GM23338 (cell line): ENCODE data around the gene WBP2. TPM values are rescaled to one million over a fixed set of nuclear protein-coding genes. Genes with fewer than 3 reads are reported as not detected.

ENCODE experiments used
- ATAC-seq: fragments of 200-7000 bp; cut with Tn5 transposase; 3 replicates; pipeline ENCODE4 v1.9.1; 2020
- DNase-seq: peaks from one replicate; pipeline ENCODE4 v3.0.0-alpha.2; 2015; ENCODE audit warnings: low spot score
- H2AFZ ChIP-seq: fragments of 200-600 bp; sonication (generic); 2 replicates; pipeline ENCODE4 v1.8.0; 2016; ENCODE audit warnings: antibody characterized with exemption, mild to moderate bottlenecking, moderate library complexity
- H3F3A ChIP-seq: fragments of 200-600 bp; sonication (generic); replicated peaks from 2 replicates; pipeline ENCODE4 v1.8.0; 2017; ENCODE audit warnings: antibody characterized with exemption, mixed run types, low read depth
- H3K27ac ChIP-seq: fragments of 200-600 bp; sonication (generic); 2 replicates; pipeline ENCODE4 v1.6.1; 2016; ENCODE audit warnings: low read depth
- H3K27me3 ChIP-seq: fragments of 200-600 bp; sonication (generic); 2 replicates; pipeline ENCODE4 v1.8.0; 2016; ENCODE audit warnings: mild to moderate bottlenecking, mixed run types, moderate library complexity; ENCODE audit not compliant: insufficient read depth
- H3K36me3 ChIP-seq: fragments of 200-600 bp; sonication (generic); 2 replicates; pipeline ENCODE4 v1.8.0; 2016; ENCODE audit warnings: mild to moderate bottlenecking; ENCODE audit not compliant: insufficient read depth
- H3K4me1 ChIP-seq: fragments of 200-600 bp; sonication (generic); 2 replicates; pipeline ENCODE4 v1.8.0; 2016; ENCODE audit warnings: mild to moderate bottlenecking, moderate library complexity; ENCODE audit not compliant: insufficient read depth
- H3K4me2 ChIP-seq: fragments of 200-600 bp; sonication (generic); 2 replicates; pipeline ENCODE4 v1.7.1; 2017; ENCODE audit warnings: mixed run types
- H3K4me3 ChIP-seq: fragments of 200-600 bp; sonication (generic); 2 replicates; pipeline ENCODE4 v1.6.1; 2016; ENCODE audit warnings: mixed run types
- H3K79me2 ChIP-seq: fragments of 200-600 bp; sonication (generic); replicated peaks from 2 replicates; pipeline ENCODE4 v1.8.0; 2017; ENCODE audit warnings: mild to moderate bottlenecking; ENCODE audit not compliant: insufficient read depth
- H3K9me2 ChIP-seq: fragments of 200-600 bp; sonication (generic); 2 replicates; pipeline ENCODE4 v1.8.0; 2017; ENCODE audit not compliant: insufficient read depth
- H4K20me1 ChIP-seq: fragments of 200-600 bp; sonication (generic); replicated peaks from 2 replicates; pipeline ENCODE4 v1.8.0; 2017; ENCODE audit warnings: mild to moderate bottlenecking; ENCODE audit not compliant: insufficient read depth
- H3K27ac Mint-ChIP-seq: 2 replicates; pipeline ENCODE4 v1.8.0; 2020; ENCODE audit warnings: inconsistent platforms, mild to moderate bottlenecking, moderate library complexity, mixed read lengths
- H3K27me3 Mint-ChIP-seq: 3 replicates; pipeline ENCODE4 v1.8.0; 2022; ENCODE audit warnings: low read depth, mild to moderate bottlenecking, moderate library complexity, mixed read lengths, inconsistent platforms; ENCODE audit not compliant: insufficient read depth, poor library complexity
- H3K36me3 Mint-ChIP-seq: 3 replicates; pipeline ENCODE4 v1.8.0; 2021; ENCODE audit warnings: low read depth, mild to moderate bottlenecking, inconsistent platforms, moderate library complexity, mixed read lengths
- H3K4me1 Mint-ChIP-seq: 3 replicates; pipeline ENCODE4 v1.8.0; 2020; ENCODE audit warnings: mild to moderate bottlenecking, inconsistent platforms, mixed read lengths
- H3K4me3 Mint-ChIP-seq: 3 replicates; pipeline ENCODE4 v1.8.0; 2021; ENCODE audit warnings: moderate library complexity, mild to moderate bottlenecking, inconsistent platforms, mixed read lengths
- H3K9me3 Mint-ChIP-seq: 3 replicates; pipeline ENCODE4 v1.8.0; 2020; ENCODE audit warnings: moderate library complexity, mild to moderate bottlenecking, inconsistent platforms, mixed read lengths
- CREB1 ChIP-seq: fragments of 250-450 bp; sonication (Bioruptor Pico); IDR thresholded peaks from 2 replicates; pipeline ENCODE4 v1.5.0; 2020; ENCODE audit warnings: low read depth, mild to moderate bottlenecking, moderate library complexity
- EZH2 ChIP-seq: fragments of 200-600 bp; sonication (generic); IDR thresholded peaks from one replicate; pipeline ENCODE4 v1.8.0; 2017; ENCODE audit warnings: antibody characterized with exemption, mild to moderate bottlenecking, low read depth; ENCODE audit not compliant: unreplicated experiment
- EZH2phosphoT487 ChIP-seq: fragments of 200-600 bp; sonication (generic); IDR thresholded peaks from one replicate; pipeline ENCODE4 v1.8.1; 2018; ENCODE audit warnings: antibody characterized with exemption; ENCODE audit not compliant: unreplicated experiment
- JUNB ChIP-seq: IDR thresholded peaks from one replicate; pipeline ENCODE4 v1.6.1; 2016; ENCODE audit warnings: antibody characterized with exemption; ENCODE audit not compliant: unreplicated experiment
- NANOG ChIP-seq: IDR thresholded peaks from 2 replicates; pipeline ENCODE4 v1.6.1; 2016; ENCODE audit warnings: antibody characterized with exemption, borderline replicate concordance
- POLR2AphosphoS5 ChIP-seq: IDR thresholded peaks from 2 replicates; pipeline ENCODE4 v1.6.1; 2016; ENCODE audit warnings: antibody characterized with exemption, low read depth
- STAT1 ChIP-seq: IDR thresholded peaks from one replicate; pipeline ENCODE4 v1.6.1; 2016; ENCODE audit warnings: antibody characterized with exemption; ENCODE audit not compliant: unreplicated experiment
- ZNF114 ChIP-seq: fragments of 250-450 bp; sonication (Bioruptor Pico); IDR thresholded peaks from 2 replicates; pipeline ENCODE4 v1.5.0; 2020; ENCODE audit warnings: mild to moderate bottlenecking, moderate library complexity
- ZNF331 ChIP-seq: fragments of 250-450 bp; sonication (Bioruptor Pico); IDR thresholded peaks from 2 replicates; pipeline ENCODE4 v1.5.0; 2020; ENCODE audit warnings: low read depth, mild to moderate bottlenecking, moderate library complexity
- polyA plus RNA-seq: library from polyadenylated mRNA; unstranded; fragments of >200 nt; fragmentation: Nextera tagmentation; extraction: Ambion mirVana; gene quantifications from 2 replicates; pipeline ENCODE4 v1.2.1, GENCODE V29; 2016
- total RNA-seq: library from RNA; depleted of rRNA; stranded (reverse); fragments of >200 nt; shearing (Covaris generic); gene quantifications from 2 replicates; pipeline ENCODE4 v1.2.3, GENCODE V29; 2014
- TF ChIP-seq, protein P1 (sequence below): IDR thresholded peaks from 2 replicates; pipeline ENCODE4 v1.6.1; 2016; ENCODE audit warnings: antibody characterized with exemption
- TF ChIP-seq, protein P2 (sequence below): fragments of 250-450 bp; sonication (Bioruptor Pico); IDR thresholded peaks from 2 replicates; pipeline ENCODE4 v1.5.0; 2020; ENCODE audit warnings: mild to moderate bottlenecking, moderate library complexity
- TF ChIP-seq, protein P3 (sequence below), 2 experiments: fragments of 200-600 bp in 1 of 2; sonication (generic) in 1 of 2; conservative IDR thresholded peaks; 2 replicates each; pipeline versions ENCODE4 v1.5.1 to v1.6.1; 2016 to 2017; ENCODE audit warnings: antibody characterized with exemption in 2 of 2, low read depth in 2 of 2, mild to moderate bottlenecking in 2 of 2, moderate library complexity in 1 of 2
- TF ChIP-seq, protein P4 (sequence below): IDR thresholded peaks from one replicate; pipeline ENCODE4 v1.6.1; 2018; ENCODE audit warnings: antibody characterized with exemption; ENCODE audit not compliant: unreplicated experiment

WBP2 gene
- total and polyA plus RNA-seq, 2 experiments from 2014 or later, result 36.2 to 63.5 TPM

DNA sequence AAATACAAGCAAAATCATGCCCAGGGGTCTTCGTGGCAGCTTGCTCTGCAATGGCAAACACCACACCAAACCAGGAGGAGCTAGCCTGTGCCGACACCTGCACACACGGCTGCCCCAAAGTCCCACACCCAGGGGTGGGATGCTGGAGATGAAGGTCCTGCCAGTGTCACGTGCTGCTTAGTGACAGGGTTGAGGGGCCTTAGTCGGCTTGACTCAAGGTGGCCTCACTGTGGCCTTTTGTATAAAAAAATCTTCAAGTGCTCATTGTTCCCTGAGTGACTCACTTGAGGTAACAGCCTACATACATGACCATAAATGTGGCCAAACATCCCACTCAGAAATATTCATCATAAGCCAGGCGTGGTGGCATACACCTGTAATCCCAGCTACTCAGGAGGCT lies 34.3 kb upstream of the WBP2 start:
- H3K36me3 Mint-ChIP-seq, result peaks cover 21% of the 10 kb centered on the region

More for the DNA sequence above, 34.3 kb upstream of the WBP2 start:
- Histone ChIP-seq H3K4me2 (no peak overlapping the region), H4K20me1 (no peaks in the 10 kb centered on the region; the same call in 1 of the 2 replicates), H3K4me1 (peaks cover 3% of the 10 kb centered on the region; the same call in 1 of the 2 replicates), H2AFZ (no peak overlapping the region), H3F3A (peaks cover 10% of the 10 kb centered on the region; the same call in 1 of the 2 replicates), H3K27me3 (no peaks in the 10 kb centered on the region), H3K79me2 (0 out of 2 replicates have a peak, but pooled peaks cover 3% of the 10 kb centered on the region), H3K4me3 (no peak overlapping the region), H3K9me2 (no peaks in the 10 kb centered on the region), H3K27ac (peak overlapping the region; percentile 19; the same call in 1 of the 2 replicates), H3K36me3 (no peaks in the 10 kb centered on the region)
- Mint-ChIP-seq H3K27me3 (peaks cover 14% of the 10 kb centered on the region), H3K27ac (no peak overlapping the region; the same call in 1 of the 2 replicates), H3K9me3 (no peaks in the 10 kb centered on the region), H3K4me3 (no peak overlapping the region), H3K4me1 (peaks cover 8% of the 10 kb centered on the region)
- ATAC-seq (no peak), DNase-seq (no peak)
- TF ChIP-seq ZNF114 (no peak), POLR2AphosphoS5 (no peak), ZNF331 (CRISPR knock-in tag) (no peak), JUNB (no peak), CREB1 (no peak), EZH2 (no peak), STAT1 (no peak), EZH2phosphoT487 (no peak), NANOG (no peak)
- TF ChIP-seq, protein P1, sequence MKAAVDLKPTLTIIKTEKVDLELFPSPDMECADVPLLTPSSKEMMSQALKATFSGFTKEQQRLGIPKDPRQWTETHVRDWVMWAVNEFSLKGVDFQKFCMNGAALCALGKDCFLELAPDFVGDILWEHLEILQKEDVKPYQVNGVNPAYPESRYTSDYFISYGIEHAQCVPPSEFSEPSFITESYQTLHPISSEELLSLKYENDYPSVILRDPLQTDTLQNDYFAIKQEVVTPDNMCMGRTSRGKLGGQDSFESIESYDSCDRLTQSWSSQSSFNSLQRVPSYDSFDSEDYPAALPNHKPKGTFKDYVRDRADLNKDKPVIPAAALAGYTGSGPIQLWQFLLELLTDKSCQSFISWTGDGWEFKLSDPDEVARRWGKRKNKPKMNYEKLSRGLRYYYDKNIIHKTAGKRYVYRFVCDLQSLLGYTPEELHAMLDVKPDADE, result no peak
- TF ChIP-seq, protein P2, sequence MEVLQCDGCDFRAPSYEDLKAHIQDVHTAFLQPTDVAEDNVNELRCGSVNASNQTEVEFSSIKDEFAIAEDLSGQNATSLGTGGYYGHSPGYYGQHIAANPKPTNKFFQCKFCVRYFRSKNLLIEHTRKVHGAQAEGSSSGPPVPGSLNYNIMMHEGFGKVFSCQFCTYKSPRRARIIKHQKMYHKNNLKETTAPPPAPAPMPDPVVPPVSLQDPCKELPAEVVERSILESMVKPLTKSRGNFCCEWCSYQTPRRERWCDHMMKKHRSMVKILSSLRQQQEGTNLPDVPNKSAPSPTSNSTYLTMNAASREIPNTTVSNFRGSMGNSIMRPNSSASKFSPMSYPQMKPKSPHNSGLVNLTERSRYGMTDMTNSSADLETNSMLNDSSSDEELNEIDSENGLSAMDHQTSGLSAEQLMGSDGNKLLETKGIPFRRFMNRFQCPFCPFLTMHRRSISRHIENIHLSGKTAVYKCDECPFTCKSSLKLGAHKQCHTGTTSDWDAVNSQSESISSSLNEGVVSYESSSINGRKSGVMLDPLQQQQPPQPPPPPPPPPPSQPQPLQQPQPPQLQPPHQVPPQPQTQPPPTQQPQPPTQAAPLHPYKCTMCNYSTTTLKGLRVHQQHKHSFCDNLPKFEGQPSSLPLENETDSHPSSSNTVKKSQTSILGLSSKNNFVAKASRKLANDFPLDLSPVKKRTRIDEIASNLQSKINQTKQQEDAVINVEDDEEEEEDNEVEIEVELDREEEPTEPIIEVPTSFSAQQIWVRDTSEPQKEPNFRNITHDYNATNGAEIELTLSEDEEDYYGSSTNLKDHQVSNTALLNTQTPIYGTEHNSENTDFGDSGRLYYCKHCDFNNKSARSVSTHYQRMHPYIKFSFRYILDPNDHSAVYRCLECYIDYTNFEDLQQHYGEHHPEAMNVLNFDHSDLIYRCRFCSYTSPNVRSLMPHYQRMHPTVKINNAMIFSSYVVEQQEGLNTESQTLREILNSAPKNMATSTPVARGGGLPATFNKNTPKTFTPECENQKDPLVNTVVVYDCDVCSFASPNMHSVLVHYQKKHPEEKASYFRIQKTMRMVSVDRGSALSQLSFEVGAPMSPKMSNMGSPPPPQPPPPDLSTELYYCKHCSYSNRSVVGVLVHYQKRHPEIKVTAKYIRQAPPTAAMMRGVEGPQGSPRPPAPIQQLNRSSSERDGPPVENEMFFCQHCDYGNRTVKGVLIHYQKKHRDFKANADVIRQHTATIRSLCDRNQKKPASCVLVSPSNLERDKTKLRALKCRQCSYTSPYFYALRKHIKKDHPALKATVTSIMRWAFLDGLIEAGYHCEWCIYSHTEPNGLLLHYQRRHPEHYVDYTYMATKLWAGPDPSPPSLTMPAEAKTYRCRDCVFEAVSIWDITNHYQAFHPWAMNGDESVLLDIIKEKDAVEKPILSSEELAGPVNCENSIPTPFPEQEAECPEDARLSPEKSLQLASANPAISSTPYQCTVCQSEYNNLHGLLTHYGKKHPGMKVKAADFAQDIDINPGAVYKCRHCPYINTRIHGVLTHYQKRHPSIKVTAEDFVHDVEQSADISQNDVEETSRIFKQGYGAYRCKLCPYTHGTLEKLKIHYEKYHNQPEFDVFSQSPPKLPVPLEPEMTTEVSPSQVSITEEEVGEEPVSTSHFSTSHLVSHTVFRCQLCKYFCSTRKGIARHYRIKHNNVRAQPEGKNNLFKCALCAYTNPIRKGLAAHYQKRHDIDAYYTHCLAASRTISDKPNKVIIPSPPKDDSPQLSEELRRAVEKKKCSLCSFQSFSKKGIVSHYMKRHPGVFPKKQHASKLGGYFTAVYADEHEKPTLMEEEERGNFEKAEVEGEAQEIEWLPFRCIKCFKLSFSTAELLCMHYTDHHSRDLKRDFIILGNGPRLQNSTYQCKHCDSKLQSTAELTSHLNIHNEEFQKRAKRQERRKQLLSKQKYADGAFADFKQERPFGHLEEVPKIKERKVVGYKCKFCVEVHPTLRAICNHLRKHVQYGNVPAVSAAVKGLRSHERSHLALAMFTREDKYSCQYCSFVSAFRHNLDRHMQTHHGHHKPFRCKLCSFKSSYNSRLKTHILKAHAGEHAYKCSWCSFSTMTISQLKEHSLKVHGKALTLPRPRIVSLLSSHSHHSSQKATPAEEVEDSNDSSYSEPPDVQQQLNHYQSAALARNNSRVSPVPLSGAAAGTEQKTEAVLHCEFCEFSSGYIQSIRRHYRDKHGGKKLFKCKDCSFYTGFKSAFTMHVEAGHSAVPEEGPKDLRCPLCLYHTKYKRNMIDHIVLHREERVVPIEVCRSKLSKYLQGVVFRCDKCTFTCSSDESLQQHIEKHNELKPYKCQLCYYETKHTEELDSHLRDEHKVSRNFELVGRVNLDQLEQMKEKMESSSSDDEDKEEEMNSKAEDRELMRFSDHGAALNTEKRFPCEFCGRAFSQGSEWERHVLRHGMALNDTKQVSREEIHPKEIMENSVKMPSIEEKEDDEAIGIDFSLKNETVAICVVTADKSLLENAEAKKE (CRISPR knock-in tag), result no peak
- TF ChIP-seq, protein P3, sequence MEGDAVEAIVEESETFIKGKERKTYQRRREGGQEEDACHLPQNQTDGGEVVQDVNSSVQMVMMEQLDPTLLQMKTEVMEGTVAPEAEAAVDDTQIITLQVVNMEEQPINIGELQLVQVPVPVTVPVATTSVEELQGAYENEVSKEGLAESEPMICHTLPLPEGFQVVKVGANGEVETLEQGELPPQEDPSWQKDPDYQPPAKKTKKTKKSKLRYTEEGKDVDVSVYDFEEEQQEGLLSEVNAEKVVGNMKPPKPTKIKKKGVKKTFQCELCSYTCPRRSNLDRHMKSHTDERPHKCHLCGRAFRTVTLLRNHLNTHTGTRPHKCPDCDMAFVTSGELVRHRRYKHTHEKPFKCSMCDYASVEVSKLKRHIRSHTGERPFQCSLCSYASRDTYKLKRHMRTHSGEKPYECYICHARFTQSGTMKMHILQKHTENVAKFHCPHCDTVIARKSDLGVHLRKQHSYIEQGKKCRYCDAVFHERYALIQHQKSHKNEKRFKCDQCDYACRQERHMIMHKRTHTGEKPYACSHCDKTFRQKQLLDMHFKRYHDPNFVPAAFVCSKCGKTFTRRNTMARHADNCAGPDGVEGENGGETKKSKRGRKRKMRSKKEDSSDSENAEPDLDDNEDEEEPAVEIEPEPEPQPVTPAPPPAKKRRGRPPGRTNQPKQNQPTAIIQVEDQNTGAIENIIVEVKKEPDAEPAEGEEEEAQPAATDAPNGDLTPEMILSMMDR (conservative IDR thresholded peaks at IDR 0.05; ENCODE audit: low read depth in 2 of 2), result no peak; a peak in 1 of 4 replicates
- TF ChIP-seq, protein P4, sequence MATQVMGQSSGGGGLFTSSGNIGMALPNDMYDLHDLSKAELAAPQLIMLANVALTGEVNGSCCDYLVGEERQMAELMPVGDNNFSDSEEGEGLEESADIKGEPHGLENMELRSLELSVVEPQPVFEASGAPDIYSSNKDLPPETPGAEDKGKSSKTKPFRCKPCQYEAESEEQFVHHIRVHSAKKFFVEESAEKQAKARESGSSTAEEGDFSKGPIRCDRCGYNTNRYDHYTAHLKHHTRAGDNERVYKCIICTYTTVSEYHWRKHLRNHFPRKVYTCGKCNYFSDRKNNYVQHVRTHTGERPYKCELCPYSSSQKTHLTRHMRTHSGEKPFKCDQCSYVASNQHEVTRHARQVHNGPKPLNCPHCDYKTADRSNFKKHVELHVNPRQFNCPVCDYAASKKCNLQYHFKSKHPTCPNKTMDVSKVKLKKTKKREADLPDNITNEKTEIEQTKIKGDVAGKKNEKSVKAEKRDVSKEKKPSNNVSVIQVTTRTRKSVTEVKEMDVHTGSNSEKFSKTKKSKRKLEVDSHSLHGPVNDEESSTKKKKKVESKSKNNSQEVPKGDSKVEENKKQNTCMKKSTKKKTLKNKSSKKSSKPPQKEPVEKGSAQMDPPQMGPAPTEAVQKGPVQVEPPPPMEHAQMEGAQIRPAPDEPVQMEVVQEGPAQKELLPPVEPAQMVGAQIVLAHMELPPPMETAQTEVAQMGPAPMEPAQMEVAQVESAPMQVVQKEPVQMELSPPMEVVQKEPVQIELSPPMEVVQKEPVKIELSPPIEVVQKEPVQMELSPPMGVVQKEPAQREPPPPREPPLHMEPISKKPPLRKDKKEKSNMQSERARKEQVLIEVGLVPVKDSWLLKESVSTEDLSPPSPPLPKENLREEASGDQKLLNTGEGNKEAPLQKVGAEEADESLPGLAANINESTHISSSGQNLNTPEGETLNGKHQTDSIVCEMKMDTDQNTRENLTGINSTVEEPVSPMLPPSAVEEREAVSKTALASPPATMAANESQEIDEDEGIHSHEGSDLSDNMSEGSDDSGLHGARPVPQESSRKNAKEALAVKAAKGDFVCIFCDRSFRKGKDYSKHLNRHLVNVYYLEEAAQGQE, result no peak
